ENCODE data around the gene MYH15. TPM values are rescaled to one million over a fixed set of nuclear protein-coding genes. Genes with fewer than 3 reads are reported as not detected.

MYH15 gene
- total and polyA plus RNA-seq, 2 of the 4 experiments (the other 2 are of a cell fraction): 0.10 to 0.36 TPM

DNA sequence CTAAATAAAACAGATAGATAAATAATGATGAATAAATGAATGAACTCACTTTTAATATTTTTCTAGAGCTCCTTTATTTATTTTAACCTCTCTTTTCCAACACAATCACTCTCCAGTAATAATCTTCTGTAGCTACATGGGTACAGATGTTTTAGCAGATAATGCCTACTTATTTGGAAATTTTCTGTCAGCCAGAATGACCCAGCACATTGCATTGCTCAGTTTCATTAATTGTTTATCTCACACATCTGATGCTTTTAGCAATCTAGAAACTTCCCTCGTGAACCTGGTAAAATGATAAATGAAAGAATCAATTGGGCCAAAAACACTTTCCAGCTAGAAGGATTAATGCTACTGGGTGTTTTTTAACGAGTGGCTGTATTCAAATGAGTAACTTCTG is 14.9 kb upstream of the MYH15 start:
- no peak overlapping the region for H4K5ac ChIP-seq (ENCODE audit: low read depth, low read length)
- H3K23ac ChIP-seq (ENCODE audit: low read depth, low read length): no peak overlapping the region
- BruUV-seq (replicated peaks): no TSS peak
- no peaks in the 10 kb centered on the region for H3K36me3 ChIP-seq (ENCODE audit: control insufficient read depth, insufficient read depth, low read length)
- POLR2A ChIA-PET (ENCODE audit: unreplicated experiment): no interaction called here
- ATAC-seq (ENCODE audit: low read depth) (no peak), DNase-seq (no peak)
- TF ChIP-seq NFE2L2 (IDR thresholded peaks at IDR 0.05; ENCODE audit: low read depth, low read length) (no peak), SMC3 (IDR thresholded peaks at IDR 0.05; ENCODE audit: low read depth, low read length) (no peak), RFX5 (IDR thresholded peaks at IDR 0.05; ENCODE audit: low read depth, low read length) (no peak), MAFK (IDR thresholded peaks at IDR 0.05; ENCODE audit: low read depth, low read length) (no peak), MAZ (IDR thresholded peaks at IDR 0.05; ENCODE audit: borderline replicate concordance, low read depth, low read length) (no peak), RCOR1 (IDR thresholded peaks at IDR 0.05; ENCODE audit: insufficient replicate concordance, low read length) (no peak), FOS (IDR thresholded peaks at IDR 0.05; ENCODE audit: low read depth, low read length) (no peak), MXI1 (IDR thresholded peaks at IDR 0.05; ENCODE audit: borderline replicate concordance, low read depth, low read length) (no peak)
- TF ChIP-seq, protein P1, sequence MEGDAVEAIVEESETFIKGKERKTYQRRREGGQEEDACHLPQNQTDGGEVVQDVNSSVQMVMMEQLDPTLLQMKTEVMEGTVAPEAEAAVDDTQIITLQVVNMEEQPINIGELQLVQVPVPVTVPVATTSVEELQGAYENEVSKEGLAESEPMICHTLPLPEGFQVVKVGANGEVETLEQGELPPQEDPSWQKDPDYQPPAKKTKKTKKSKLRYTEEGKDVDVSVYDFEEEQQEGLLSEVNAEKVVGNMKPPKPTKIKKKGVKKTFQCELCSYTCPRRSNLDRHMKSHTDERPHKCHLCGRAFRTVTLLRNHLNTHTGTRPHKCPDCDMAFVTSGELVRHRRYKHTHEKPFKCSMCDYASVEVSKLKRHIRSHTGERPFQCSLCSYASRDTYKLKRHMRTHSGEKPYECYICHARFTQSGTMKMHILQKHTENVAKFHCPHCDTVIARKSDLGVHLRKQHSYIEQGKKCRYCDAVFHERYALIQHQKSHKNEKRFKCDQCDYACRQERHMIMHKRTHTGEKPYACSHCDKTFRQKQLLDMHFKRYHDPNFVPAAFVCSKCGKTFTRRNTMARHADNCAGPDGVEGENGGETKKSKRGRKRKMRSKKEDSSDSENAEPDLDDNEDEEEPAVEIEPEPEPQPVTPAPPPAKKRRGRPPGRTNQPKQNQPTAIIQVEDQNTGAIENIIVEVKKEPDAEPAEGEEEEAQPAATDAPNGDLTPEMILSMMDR (conservative IDR thresholded peaks at IDR 0.05; ENCODE audit: low read depth, low read length): no peak
- CTCF ChIA-PET: no interaction called here
- in situ Hi-C loops (cut with MboI; ENCODE audit: low sequenced_read_pairs) (no loop called here), intact Hi-C loops (cut with micrococcal nuclease) (no loop called here), dilution Hi-C loops (cut with HindIII; ENCODE audit: low sequenced_read_pairs, unreplicated experiment) (no loop called here)
- H2BK5ac ChIP-seq (ENCODE audit: low read depth, low read length, poor library complexity, severe bottlenecking): no peak overlapping the region
- H3K4me3 ChIP-seq (ENCODE audit: insufficient read depth, low read depth, low read length): no peak overlapping the region
- no peaks in the 10 kb centered on the region for H3K9me3 ChIP-seq (ENCODE audit: control insufficient read depth, insufficient read depth, low read length)
- no peak overlapping the region for H2AK9ac ChIP-seq (replicated peaks; ENCODE audit: low read depth, low read length, poor library complexity)
- no peak overlapping the region for H2AFZ ChIP-seq (replicated peaks; ENCODE audit: low read length, poor library complexity)
- H2BK20ac ChIP-seq (ENCODE audit: low read depth, low read length): no peak overlapping the region
- H3K18ac ChIP-seq (ENCODE audit: low read depth, low read length): no peak overlapping the region
- no peaks in the 10 kb centered on the region; the same call in 1 of the 2 replicates for H3K27me3 ChIP-seq (ENCODE audit: control insufficient read depth, insufficient read depth, low read length)
- no peak overlapping the region for H4K91ac ChIP-seq (ENCODE audit: insufficient read depth, low read depth, low read length)
- no peaks in the 10 kb centered on the region for H3K9me1 ChIP-seq (ENCODE audit: insufficient read depth, low read length)
- H3K14ac ChIP-seq (replicated peaks; ENCODE audit: low read depth, low read length): no peak overlapping the region
- WGBS, 2 experiments (ENCODE audit: extremely low coverage in 2 of 2, insufficient read length in 1 of 2): no CpG with 5 or more reads among the region's 2 CpGs
- no peak overlapping the region for H3K27ac ChIP-seq (ENCODE audit: insufficient read depth, low read length)
- H4K8ac ChIP-seq (ENCODE audit: low read depth in 2 of 2, low read length in 2 of 2): no peak overlapping the region
- no peak overlapping the region for H2AK5ac ChIP-seq (ENCODE audit: low read depth, low read length)
- no peak overlapping the region for H3K9ac ChIP-seq (ENCODE audit: low read depth, low read length)
- H3K4me1 ChIP-seq (ENCODE audit: control insufficient read depth, insufficient read depth, low read length): no peaks in the 10 kb centered on the region
- no peaks in the 10 kb centered on the region for H4K20me1 ChIP-seq (ENCODE audit: insufficient read depth, low read length)
- no peak overlapping the region for H3K4me2 ChIP-seq (ENCODE audit: low read depth, low read length)
- H3K79me1 ChIP-seq (ENCODE audit: low read depth in 1 of 2, low read length in 2 of 2): no peaks in the 10 kb centered on the region
- no peak overlapping the region for H3K56ac ChIP-seq (ENCODE audit: extremely low read depth, insufficient read depth, low read length)
- H2BK120ac ChIP-seq (ENCODE audit: low read depth, low read length): no peak overlapping the region
- H2BK15ac ChIP-seq (ENCODE audit: low read depth, low read length): no peak overlapping the region
- H3K4ac ChIP-seq (ENCODE audit: low read depth, low read length): no peak overlapping the region

Data from IMR-90 (cell line).